OCI-LY1 (cell line): Measurements from ENCODE around the gene ASPG.

ENCODE experiments used
- H2AFZ ChIP-seq: fragments of 200-600 bp; sonication (generic), shearing (Covaris generic); 2 replicates; pipeline ENCODE4 v1.6.0; 2014; ENCODE audit warnings: antibody characterized with exemption, mild to moderate bottlenecking, low read length
- H3F3A ChIP-seq: fragments of 200-600 bp; sonication (generic), shearing (Covaris generic); 2 replicates; pipeline ENCODE4 v1.6.0; 2014; ENCODE audit warnings: mild to moderate bottlenecking, antibody characterized with exemption, low read length, moderate library complexity; ENCODE audit not compliant: insufficient read depth
- H3K27ac ChIP-seq: fragments of 200-600 bp; sonication (generic); 2 replicates; pipeline ENCODE4 v1.5.1; 2014; ENCODE audit warnings: low read length, mixed run types, mild to moderate bottlenecking, low read depth; ENCODE audit not compliant: poor library complexity, severe bottlenecking
- H3K27me3 ChIP-seq: fragments of 200-600 bp; sonication (generic); 2 replicates; pipeline ENCODE4 v1.6.0; 2014; ENCODE audit warnings: antibody characterized with exemption, mild to moderate bottlenecking, low read length, moderate library complexity; ENCODE audit not compliant: insufficient read depth
- H3K36me3 ChIP-seq: fragments of 200-600 bp; sonication (generic); 2 replicates; pipeline ENCODE4 v1.6.1; 2014; ENCODE audit warnings: mild to moderate bottlenecking, antibody characterized with exemption, low read length, moderate library complexity, mixed read lengths; ENCODE audit not compliant: insufficient read depth
- H3K4me1 ChIP-seq: fragments of 200-600 bp; sonication (generic); 2 replicates; pipeline ENCODE4 v1.5.1; 2014; ENCODE audit warnings: mild to moderate bottlenecking, low read length, moderate library complexity; ENCODE audit not compliant: insufficient read depth, severe bottlenecking
- H3K4me2 ChIP-seq: fragments of 200-600 bp; sonication (generic), shearing (Covaris generic); 2 replicates; pipeline ENCODE4 v1.6.1; 2014; ENCODE audit warnings: low read length
- H3K4me3 ChIP-seq: fragments of 200-600 bp; sonication (generic); 2 replicates; pipeline ENCODE4 v1.5.1; 2014; ENCODE audit warnings: low read length, low read depth, mild to moderate bottlenecking, mixed read lengths; ENCODE audit not compliant: poor library complexity, severe bottlenecking
- H3K79me2 ChIP-seq: fragments of 200-600 bp; shearing (Covaris generic); 2 replicates; pipeline ENCODE4 v1.6.1; 2016; ENCODE audit warnings: mixed run types, low read length, mixed read lengths; ENCODE audit not compliant: insufficient read depth
- H3K9ac ChIP-seq: fragments of 200-600 bp; sonication (generic), shearing (Covaris generic); 2 replicates; pipeline ENCODE4 v1.6.1; 2014; ENCODE audit warnings: mild to moderate bottlenecking, low read length, mixed read lengths
- H3K9me2 ChIP-seq: fragments of 200-600 bp; sonication (generic), shearing (Covaris generic); 2 replicates; pipeline ENCODE4 v1.6.1; 2014; ENCODE audit warnings: low read depth, mild to moderate bottlenecking, low read length, mixed read lengths
- H3K9me3 ChIP-seq: fragments of 200-600 bp; shearing (Covaris generic); 2 replicates; pipeline ENCODE4 v1.6.1; 2014; ENCODE audit warnings: low read length, mixed read lengths
- H4K20me1 ChIP-seq: fragments of 200-600 bp; sonication (generic), shearing (Covaris generic); 2 replicates; pipeline ENCODE4 v1.6.0; 2016; ENCODE audit warnings: mild to moderate bottlenecking, low read length; ENCODE audit not compliant: insufficient read depth
- EZH2 ChIP-seq: fragments of 200-600 bp; sonication (generic), shearing (Covaris generic); IDR thresholded peaks from 2 replicates; pipeline ENCODE4 v1.8.0; 2017; ENCODE audit warnings: borderline replicate concordance, mixed run types, mild to moderate bottlenecking, antibody characterized with exemption, low read length, moderate library complexity, mixed read lengths
- TF ChIP-seq, protein P1 (sequence below): fragments of 200-600 bp; sonication (generic), shearing (Covaris generic); IDR thresholded peaks from 2 replicates; pipeline ENCODE4 v1.5.1; 2017; ENCODE audit warnings: mild to moderate bottlenecking, antibody characterized with exemption, low read length, moderate library complexity, mixed read lengths

The ASPG gene

DNA sequence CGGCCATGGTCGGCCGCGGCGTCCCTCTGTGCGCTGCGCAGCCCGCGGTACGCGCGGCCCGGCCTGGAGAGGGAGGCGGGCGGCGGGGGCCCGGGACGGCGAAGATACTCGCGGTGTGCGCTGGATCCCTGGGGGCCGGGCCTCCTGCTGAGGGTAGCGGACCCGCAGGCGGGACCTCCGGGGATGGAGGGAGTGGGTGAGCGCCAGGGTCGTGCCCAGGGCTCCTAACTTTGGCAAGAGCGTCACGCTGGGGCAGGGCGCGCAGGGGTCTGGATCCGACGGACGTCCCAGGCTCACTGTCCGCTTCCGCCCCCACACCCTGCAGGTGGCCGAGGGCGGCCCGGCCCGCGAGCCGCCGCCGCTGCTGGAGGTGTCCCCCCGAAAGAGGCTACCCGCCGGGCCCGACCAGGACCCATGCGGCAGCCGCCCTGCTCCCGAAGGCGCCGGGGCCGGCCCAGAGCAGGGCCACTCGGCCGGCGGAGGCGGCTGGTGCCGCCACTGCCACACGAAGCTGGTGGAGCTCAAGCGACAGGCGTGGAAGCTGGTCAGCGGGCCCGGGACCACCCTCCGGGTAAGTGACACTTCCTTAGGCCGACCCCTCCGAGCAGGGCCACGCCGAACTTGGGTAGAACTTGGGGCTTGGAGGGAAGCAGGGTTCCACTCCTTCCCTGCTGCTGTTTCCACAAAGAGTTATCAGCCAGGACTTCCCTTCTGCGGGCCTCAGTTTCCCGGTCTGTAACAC lies 53.4 kb downstream of the ASPG start:
- H3K27ac ChIP-seq = no peak overlapping the region
- TF ChIP-seq, protein P1, sequence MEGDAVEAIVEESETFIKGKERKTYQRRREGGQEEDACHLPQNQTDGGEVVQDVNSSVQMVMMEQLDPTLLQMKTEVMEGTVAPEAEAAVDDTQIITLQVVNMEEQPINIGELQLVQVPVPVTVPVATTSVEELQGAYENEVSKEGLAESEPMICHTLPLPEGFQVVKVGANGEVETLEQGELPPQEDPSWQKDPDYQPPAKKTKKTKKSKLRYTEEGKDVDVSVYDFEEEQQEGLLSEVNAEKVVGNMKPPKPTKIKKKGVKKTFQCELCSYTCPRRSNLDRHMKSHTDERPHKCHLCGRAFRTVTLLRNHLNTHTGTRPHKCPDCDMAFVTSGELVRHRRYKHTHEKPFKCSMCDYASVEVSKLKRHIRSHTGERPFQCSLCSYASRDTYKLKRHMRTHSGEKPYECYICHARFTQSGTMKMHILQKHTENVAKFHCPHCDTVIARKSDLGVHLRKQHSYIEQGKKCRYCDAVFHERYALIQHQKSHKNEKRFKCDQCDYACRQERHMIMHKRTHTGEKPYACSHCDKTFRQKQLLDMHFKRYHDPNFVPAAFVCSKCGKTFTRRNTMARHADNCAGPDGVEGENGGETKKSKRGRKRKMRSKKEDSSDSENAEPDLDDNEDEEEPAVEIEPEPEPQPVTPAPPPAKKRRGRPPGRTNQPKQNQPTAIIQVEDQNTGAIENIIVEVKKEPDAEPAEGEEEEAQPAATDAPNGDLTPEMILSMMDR = no peak
- no peak for TF ChIP-seq EZH2

DNA sequence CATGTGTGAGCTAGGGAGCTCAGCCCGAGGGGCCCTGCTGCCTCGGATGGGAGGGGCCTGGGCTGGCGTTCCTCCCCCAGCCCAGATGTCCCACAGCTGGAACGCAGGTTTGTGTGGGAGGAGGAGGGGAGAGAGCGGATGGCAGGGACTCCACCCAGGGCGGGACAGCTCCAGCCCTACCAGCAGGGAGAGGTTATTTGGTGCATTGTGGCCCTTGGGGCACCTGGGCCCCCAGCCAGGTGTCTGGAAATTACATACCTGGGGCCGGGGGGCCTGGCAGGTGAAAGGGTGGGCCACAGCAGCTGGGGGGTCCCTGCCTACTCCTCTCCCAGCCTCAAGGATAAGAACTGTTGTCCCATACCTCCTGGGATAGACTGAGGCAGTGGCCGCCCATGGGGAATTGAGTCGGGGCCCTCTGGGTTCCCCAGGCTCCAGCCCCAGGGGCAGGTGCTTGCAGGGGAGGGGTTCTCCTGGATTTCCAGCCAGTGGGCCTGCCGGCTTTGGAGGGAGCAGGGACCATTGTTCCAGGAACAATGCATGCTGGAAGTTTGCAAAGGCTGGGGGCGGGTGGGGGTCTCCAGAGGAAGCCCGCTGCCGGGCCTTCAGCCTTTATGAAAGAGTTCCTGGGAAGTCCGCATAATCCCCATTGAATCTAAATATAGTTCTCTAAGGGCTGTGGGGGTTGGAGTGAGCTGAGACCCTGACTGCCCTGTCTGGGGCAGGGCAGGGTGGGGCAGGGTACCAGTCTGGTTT lies 54.1 kb downstream of the ASPG start:
- TF ChIP-seq, protein P1 = no peak
- no peak for TF ChIP-seq EZH2
- H3K4me1 ChIP-seq = no peaks in the 10 kb centered on the region
- no peaks in the 10 kb centered on the region for H4K20me1 ChIP-seq
- no peaks in the 10 kb centered on the region for H3K9me3 ChIP-seq
- H3F3A ChIP-seq = no peaks in the 10 kb centered on the region
- no peaks in the 10 kb centered on the region for H3K9me2 ChIP-seq
- H3K4me3 ChIP-seq = no peak overlapping the region
- H3K9ac ChIP-seq = no peak overlapping the region
- H3K36me3 ChIP-seq = no peaks in the 10 kb centered on the region
- no peaks in the 10 kb centered on the region; the same call in 1 of the 2 replicates for H3K27me3 ChIP-seq
- no peaks in the 10 kb centered on the region for H3K79me2 ChIP-seq
- no peak overlapping the region for H3K4me2 ChIP-seq
- no peak overlapping the region for H2AFZ ChIP-seq
- no peak overlapping the region for H3K27ac ChIP-seq

More for the DNA sequence above, 53.4 kb downstream of the ASPG start:
- no peaks in the 10 kb centered on the region for H4K20me1 ChIP-seq
- H3K36me3 ChIP-seq = no peaks in the 10 kb centered on the region
- H3K4me3 ChIP-seq = no peak overlapping the region
- H3K4me2 ChIP-seq = no peak overlapping the region
- H3K27me3 ChIP-seq = no peaks in the 10 kb centered on the region; the same call in 1 of the 2 replicates
- H3K79me2 ChIP-seq = no peaks in the 10 kb centered on the region
- no peak overlapping the region for H3K9ac ChIP-seq
- H3K4me1 ChIP-seq = no peaks in the 10 kb centered on the region
- no peaks in the 10 kb centered on the region for H3K9me2 ChIP-seq
- H2AFZ ChIP-seq = no peak overlapping the region
- H3K9me3 ChIP-seq = no peaks in the 10 kb centered on the region
- H3F3A ChIP-seq = no peaks in the 10 kb centered on the region

DNA sequence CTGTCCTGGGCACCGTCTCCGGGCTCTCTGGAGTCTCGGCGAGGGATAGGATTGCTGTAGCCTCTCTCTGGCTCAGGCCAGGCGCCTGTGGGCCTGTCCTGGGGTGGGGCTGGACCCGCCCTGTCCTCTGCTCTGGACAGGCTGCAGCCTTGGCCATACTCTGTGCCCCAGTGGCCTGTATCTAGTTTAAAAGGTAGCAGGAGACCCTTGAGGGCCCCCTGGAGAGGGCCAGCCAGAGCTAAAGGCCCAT lies 54.6 kb downstream of the ASPG start:
- H2AFZ ChIP-seq = no peak overlapping the region
- no peaks in the 10 kb centered on the region for H3K4me1 ChIP-seq
- no peaks in the 10 kb centered on the region for H4K20me1 ChIP-seq
- H3K27ac ChIP-seq = no peak overlapping the region
- H3K27me3 ChIP-seq = no peaks in the 10 kb centered on the region; the same call in 1 of the 2 replicates
- TF ChIP-seq, protein P1 = no peak
- TF ChIP-seq EZH2 = no peak
- H3K36me3 ChIP-seq = no peaks in the 10 kb centered on the region
- H3K4me3 ChIP-seq = no peak overlapping the region
- no peak overlapping the region for H3K9ac ChIP-seq
- H3F3A ChIP-seq = no peaks in the 10 kb centered on the region
- H3K9me3 ChIP-seq = no peaks in the 10 kb centered on the region
- no peak overlapping the region for H3K4me2 ChIP-seq
- H3K9me2 ChIP-seq = no peaks in the 10 kb centered on the region
- H3K79me2 ChIP-seq = no peaks in the 10 kb centered on the region
